Activated CD4-positive, alpha-beta T cell treated with anti-CD3 and anti-CD28 coated beads for 36 hours (primary cell): ENCODE results near the gene SLC26A11. TPM values are rescaled to one million over a fixed set of nuclear protein-coding genes. Genes with fewer than 3 reads are reported as not detected.

Source experiments
- ATAC-seq: fragments of 200-7000 bp; cut with Tn5 transposase; one replicate; pipeline ENCODE4 v1.10.0; 2021; ENCODE audit warnings: mild to moderate bottlenecking, moderate library complexity
- CTCF ChIA-PET: fragments of 350-600 bp; sonication (Branson Sonifier 250); formaldehyde crosslinking; loops from one replicate; lab custom pipeline; 2021; ENCODE audit warnings: antibody characterized with exemption; lab: Charles Lee
- POLR2A ChIA-PET: fragments of 350-600 bp; sonication (Branson Sonifier 250); formaldehyde crosslinking; loops from one replicate; lab custom pipeline; 2021; ENCODE audit warnings: antibody characterized with exemption, inconsistent platforms; lab: Charles Lee
- DNase-seq: peaks from one replicate; pipeline ENCODE4 v3.0.0-alpha.2; 2020
- H3K27ac Mint-ChIP-seq: one replicate; pipeline ENCODE4 v1.8.0; 2021; ENCODE audit warnings: mixed read lengths
- H3K27me3 Mint-ChIP-seq: one replicate; pipeline ENCODE4 v1.8.0; 2021; ENCODE audit warnings: mixed read lengths
- H3K36me3 Mint-ChIP-seq: one replicate; pipeline ENCODE4 v1.8.0; 2021; ENCODE audit warnings: low read depth, mixed read lengths
- H3K4me1 Mint-ChIP-seq: one replicate; pipeline ENCODE4 v1.8.0; 2021; ENCODE audit warnings: mixed read lengths
- H3K4me3 Mint-ChIP-seq: one replicate; pipeline ENCODE4 v1.8.0; 2021; ENCODE audit warnings: mild to moderate bottlenecking, moderate library complexity, mixed read lengths
- H3K9me3 Mint-ChIP-seq: one replicate; pipeline ENCODE4 v1.8.0; 2021; ENCODE audit warnings: low read depth, mixed read lengths
- intact Hi-C, 2 experiments: fragments of 100-400 bp; cut with DNase I in 1 of 2; cut with micrococcal nuclease in 1 of 2; formaldehyde crosslinking; loops; one replicate each; pipeline versions ENCODE4 v1.14.2 to v1.15.1; 2022 to 2024; cut with DNase I, micrococcal nuclease
- total RNA-seq, 2 experiments: library from RNA; stranded (reverse); gene quantifications; one replicate each; pipeline ENCODE4 v1.2.3, GENCODE V29; 2021

Gene SLC26A11
- total RNA-seq, 2 experiments from 2014 or later, result 4.7 to 4.9 TPM

GRCh38 chr17:80286638-80286960, 66.4 kb downstream of the SLC26A11 start:
- DNase-seq (no peak), ATAC-seq (no peak)
- POLR2A ChIA-PET, result no interaction called here
- no peak overlapping the region for H3K27ac Mint-ChIP-seq
- peaks cover 5% of the 10 kb centered on the region for H3K4me1 Mint-ChIP-seq
- no peaks in the 10 kb centered on the region for H3K9me3 Mint-ChIP-seq
- H3K36me3 Mint-ChIP-seq, result peaks cover 44% of the 10 kb centered on the region
- no peaks in the 10 kb centered on the region for H3K27me3 Mint-ChIP-seq
- CTCF ChIA-PET, result interaction anchor here (0.7 kb wide), 1 partner anchor 45 kb away, joined by 3 read pairs; no protein-coding TSS in a partner anchor
- no peak overlapping the region for H3K4me3 Mint-ChIP-seq
- intact Hi-C loops, result no loop called here

- POLR2A ChIA-PET, result no interaction called here
- intact Hi-C loops, result no loop called here
- H3K4me1 Mint-ChIP-seq, result peaks cover 5% of the 10 kb centered on the region
- DNase-seq (no peak), ATAC-seq (no peak)
- no peaks in the 10 kb centered on the region for H3K27me3 Mint-ChIP-seq
- CTCF ChIA-PET, result interaction anchor here (0.7 kb wide), 2 partner anchors 38 to 45 kb away, joined by 3 read pairs; no protein-coding TSS in a partner anchor
- H3K36me3 Mint-ChIP-seq, result peaks cover 47% of the 10 kb centered on the region
- no peaks in the 10 kb centered on the region for H3K9me3 Mint-ChIP-seq
- H3K27ac Mint-ChIP-seq, result peak overlapping the region; percentile 77
- H3K4me3 Mint-ChIP-seq, result no peak overlapping the region
Observed at GRCh38 chr17:80287038-80287437, 66.8 kb downstream of the SLC26A11 start.

GRCh38 chr17:80287806-80288567, 67.8 kb downstream of the SLC26A11 start:
- ChIA-PET CTCF (interaction anchor here (0.7 kb wide), 1 partner anchor 37 kb away, joined by 3 read pairs; no protein-coding TSS in a partner anchor), POLR2A (no interaction called here)
- no peak for DNase-seq
- no peak overlapping the region for H3K4me3 Mint-ChIP-seq
- no peaks in the 10 kb centered on the region for H3K9me3 Mint-ChIP-seq
- H3K36me3 Mint-ChIP-seq, result peaks cover 55% of the 10 kb centered on the region
- ATAC-seq, result no peak
- peaks cover 5% of the 10 kb centered on the region for H3K4me1 Mint-ChIP-seq
- peak overlapping the region; percentile 77 for H3K27ac Mint-ChIP-seq
- H3K27me3 Mint-ChIP-seq, result no peaks in the 10 kb centered on the region
- intact Hi-C loops, result no loop called here

- H3K9me3 Mint-ChIP-seq, result no peaks in the 10 kb centered on the region
- H3K27me3 Mint-ChIP-seq, result no peaks in the 10 kb centered on the region
- peaks cover 10% of the 10 kb centered on the region for H3K4me1 Mint-ChIP-seq
- no peak overlapping the region for H3K4me3 Mint-ChIP-seq
- intact Hi-C loops, result no loop called here
- CTCF ChIA-PET, result no interaction called here
- peaks cover 59% of the 10 kb centered on the region for H3K36me3 Mint-ChIP-seq
- ATAC-seq (no peak), DNase-seq (no peak)
- H3K27ac Mint-ChIP-seq, result peak overlapping the region; percentile 21
- POLR2A ChIA-PET, result no interaction called here
Observed at GRCh38 chr17:80289616-80290015, 69.4 kb downstream of the SLC26A11 start.

- ChIA-PET POLR2A (no interaction called here), CTCF (no interaction called here)
- Mint-ChIP-seq H3K9me3 (no peaks in the 10 kb centered on the region), H3K4me1 (peaks cover 10% of the 10 kb centered on the region), H3K27ac (peak overlapping the region; percentile 39), H3K4me3 (no peak overlapping the region), H3K27me3 (no peaks in the 10 kb centered on the region), H3K36me3 (peaks cover 63% of the 10 kb centered on the region)
- no peak for DNase-seq
- intact Hi-C loops, result no loop called here
- ATAC-seq, result no peak
Observed at GRCh38 chr17:80290156-80290555, 69.9 kb downstream of the SLC26A11 start.

GRCh38 chr17:80291260-80291659, 71.0 kb downstream of the SLC26A11 start:
- peaks cover 10% of the 10 kb centered on the region for H3K4me1 Mint-ChIP-seq
- no peak for DNase-seq
- no peak overlapping the region for H3K4me3 Mint-ChIP-seq
- ATAC-seq, result no peak
- intact Hi-C loops, result no loop called here
- CTCF ChIA-PET, result no interaction called here
- H3K27ac Mint-ChIP-seq, result no peak overlapping the region
- H3K36me3 Mint-ChIP-seq, result peaks cover 70% of the 10 kb centered on the region
- H3K27me3 Mint-ChIP-seq, result no peaks in the 10 kb centered on the region
- H3K9me3 Mint-ChIP-seq, result no peaks in the 10 kb centered on the region
- POLR2A ChIA-PET, result no interaction called here

GRCh38 chr17:80291691-80292487, 71.7 kb downstream of the SLC26A11 start:
- H3K27ac Mint-ChIP-seq, result no peak overlapping the region
- ATAC-seq (no peak), DNase-seq (no peak)
- H3K36me3 Mint-ChIP-seq, result peaks cover 76% of the 10 kb centered on the region
- intact Hi-C loops, result no loop called here
- H3K9me3 Mint-ChIP-seq, result no peaks in the 10 kb centered on the region
- no peaks in the 10 kb centered on the region for H3K27me3 Mint-ChIP-seq
- H3K4me3 Mint-ChIP-seq, result no peak overlapping the region
- CTCF ChIA-PET, result no interaction called here
- peaks cover 10% of the 10 kb centered on the region for H3K4me1 Mint-ChIP-seq
- POLR2A ChIA-PET, result no interaction called here

GRCh38 chr17:80292521-80292971, 72.3 kb downstream of the SLC26A11 start:
- H3K4me3 Mint-ChIP-seq, result no peak overlapping the region
- ChIA-PET POLR2A (no interaction called here), CTCF (interaction anchor here (1.2 kb wide), 1 partner anchor 96 kb away, joined by 4 read pairs; no protein-coding TSS in a partner anchor)
- intact Hi-C loops, result no loop called here
- no peaks in the 10 kb centered on the region for H3K9me3 Mint-ChIP-seq
- no peak overlapping the region for H3K27ac Mint-ChIP-seq
- peaks cover 8% of the 10 kb centered on the region for H3K4me1 Mint-ChIP-seq
- peaks cover 73% of the 10 kb centered on the region for H3K36me3 Mint-ChIP-seq
- DNase-seq, result no peak
- no peaks in the 10 kb centered on the region for H3K27me3 Mint-ChIP-seq
- ATAC-seq, result no peak

- H3K27ac Mint-ChIP-seq, result peak overlapping the region; percentile 19
- CTCF ChIA-PET, result no interaction called here
- H3K9me3 Mint-ChIP-seq, result no peaks in the 10 kb centered on the region
- ATAC-seq, result no peak
- no peaks in the 10 kb centered on the region for H3K27me3 Mint-ChIP-seq
- peaks cover 5% of the 10 kb centered on the region for H3K4me1 Mint-ChIP-seq
- DNase-seq, result no peak
- POLR2A ChIA-PET, result no interaction called here
- H3K36me3 Mint-ChIP-seq, result peaks cover 78% of the 10 kb centered on the region
- no peak overlapping the region for H3K4me3 Mint-ChIP-seq
- intact Hi-C loops, result no loop called here
Observed at GRCh38 chr17:80294210-80294609, 74.0 kb downstream of the SLC26A11 start.

- intact Hi-C loops, result no loop called here
- CTCF ChIA-PET, result interaction anchor here (2.1 kb wide), 1 partner anchor 212 kb away, joined by 6 read pairs; no protein-coding TSS in a partner anchor
Observed at GRCh38 chr17:80294653-80295052, 74.4 kb downstream of the SLC26A11 start.

GRCh38 chr17:80295146-80295545, 74.9 kb downstream of the SLC26A11 start:
- peak overlapping the region; percentile 42 for H3K27ac Mint-ChIP-seq
- DNase-seq, result no peak

More at GRCh38 chr17:80294653-80295052, 74.4 kb downstream of the SLC26A11 start:
- Mint-ChIP-seq H3K9me3 (no peaks in the 10 kb centered on the region), H3K4me1 (peaks cover 8% of the 10 kb centered on the region), H3K4me3 (no peak overlapping the region), H3K27ac (peak overlapping the region; percentile 19), H3K36me3 (peaks cover 78% of the 10 kb centered on the region), H3K27me3 (no peaks in the 10 kb centered on the region)
- DNase-seq (no peak), ATAC-seq (no peak)
- POLR2A ChIA-PET, result interaction anchor here (0.7 kb wide), 1 partner anchor 30 kb away, joined by 7 read pairs; no protein-coding TSS in a partner anchor

More at GRCh38 chr17:80295146-80295545, 74.9 kb downstream of the SLC26A11 start:
- POLR2A ChIA-PET, result interaction anchor here (0.7 kb wide), 1 partner anchor 31 kb away, joined by 7 read pairs; no protein-coding TSS in a partner anchor
- ATAC-seq, result no peak
- Mint-ChIP-seq H3K36me3 (peaks cover 78% of the 10 kb centered on the region), H3K4me1 (peaks cover 8% of the 10 kb centered on the region), H3K27me3 (no peaks in the 10 kb centered on the region), H3K4me3 (no peak overlapping the region), H3K9me3 (no peaks in the 10 kb centered on the region)
- CTCF ChIA-PET, result interaction anchor here (2.1 kb wide), 1 partner anchor 213 kb away, joined by 6 read pairs; no protein-coding TSS in a partner anchor
- intact Hi-C loops, result no loop called here
